GM12878 (cell line): ENCODE measurements around the gene HLA-A.

ENCODE experiments used
- CHD4 ChIP-seq: fragments of 200-600 bp; sonication (generic); IDR thresholded peaks from 2 replicates; pipeline ENCODE4 v1.6.1; 2016; ENCODE audit warnings: mild to moderate bottlenecking
- CREB1 ChIP-seq: IDR thresholded peaks from 2 replicates; pipeline ENCODE4 v1.6.1; 2012; ENCODE audit warnings: low read depth, mild to moderate bottlenecking, inconsistent platforms
- FOXK2 ChIP-seq: fragments of 450-650 bp; IDR thresholded peaks from 2 replicates; pipeline ENCODE4 v1.6.1; 2017; ENCODE audit warnings: mild to moderate bottlenecking, moderate library complexity
- HDGF ChIP-seq: fragments of 450-650 bp; IDR thresholded peaks from 2 replicates; pipeline ENCODE4 v1.6.1; 2016; ENCODE audit warnings: antibody characterized with exemption
- MYC ChIP-seq: IDR thresholded peaks from 2 replicates; pipeline ENCODE4 v1.6.1; 2011; ENCODE audit warnings: mild to moderate bottlenecking, low read length, moderate library complexity, inconsistent platforms; ENCODE audit not compliant: insufficient read depth, insufficient replicate concordance, insufficient read length, severe bottlenecking
- POLR2A ChIP-seq: IDR thresholded peaks from 2 replicates; pipeline ENCODE4 v1.6.1; 2011; ENCODE audit warnings: low read depth, mild to moderate bottlenecking, low read length
- RFX5 ChIP-seq: IDR thresholded peaks from 2 replicates; pipeline ENCODE4 v1.6.1; 2011; ENCODE audit warnings: low read depth, low read length, improper control_type of control experiment
- YBX1 ChIP-seq: fragments of 450-650 bp; IDR thresholded peaks from 2 replicates; pipeline ENCODE4 v1.6.1; 2016; ENCODE audit warnings: antibody characterized with exemption
- TF ChIP-seq, protein P1 (sequence below), 3 experiments: IDR thresholded peaks in 2 of 3; conservative IDR thresholded peaks in 1 of 3; 2 replicates each; pipeline ENCODE4 v1.5.1; 2011; ENCODE audit warnings: low read depth in 3 of 3, low read length in 3 of 3, mild to moderate bottlenecking in 3 of 3, control low read depth in 2 of 3, moderate library complexity in 2 of 3, inconsistent platforms in 1 of 3, mixed read lengths in 1 of 3; ENCODE audit not compliant: control insufficient read depth in 2 of 3, insufficient read depth in 1 of 3; ENCODE audit errors: extremely low read depth in 1 of 3
- TF ChIP-seq, protein P2 (sequence below): fragments of 450-650 bp; IDR thresholded peaks from 2 replicates; pipeline ENCODE4 v1.6.1; 2017; ENCODE audit warnings: borderline replicate concordance
- TF ChIP-seq, protein P3 (sequence below): IDR thresholded peaks from 2 replicates; pipeline ENCODE4 v1.6.1; 2011; ENCODE audit warnings: low read depth, mild to moderate bottlenecking, low read length, moderate library complexity, borderline replicate concordance; ENCODE audit errors: extremely low read depth

DNA sequence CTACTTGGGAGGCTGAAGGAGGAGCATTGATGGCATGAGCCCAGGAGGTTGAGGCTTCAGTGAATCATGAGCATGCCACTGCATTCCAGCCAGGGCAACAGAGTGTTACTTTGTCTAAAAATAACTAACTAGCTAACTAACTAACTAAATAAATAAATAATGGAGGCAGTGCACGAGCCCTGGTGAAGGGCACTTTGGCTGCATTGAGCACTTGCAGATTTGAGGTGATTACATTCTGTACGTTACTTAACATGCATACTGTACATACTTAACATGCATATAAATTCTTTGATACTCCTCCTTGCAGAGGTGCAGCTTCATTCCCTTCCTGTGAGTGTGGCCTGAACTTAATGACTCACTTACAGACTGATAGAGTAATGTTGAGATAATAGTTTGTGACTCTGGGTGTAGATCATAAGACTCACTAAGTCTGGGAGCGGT, 10.7 kb downstream of the HLA-A start:
- TF ChIP-seq POLR2A = no peak
- TF ChIP-seq YBX1 = no peak
- TF ChIP-seq, protein P1, sequence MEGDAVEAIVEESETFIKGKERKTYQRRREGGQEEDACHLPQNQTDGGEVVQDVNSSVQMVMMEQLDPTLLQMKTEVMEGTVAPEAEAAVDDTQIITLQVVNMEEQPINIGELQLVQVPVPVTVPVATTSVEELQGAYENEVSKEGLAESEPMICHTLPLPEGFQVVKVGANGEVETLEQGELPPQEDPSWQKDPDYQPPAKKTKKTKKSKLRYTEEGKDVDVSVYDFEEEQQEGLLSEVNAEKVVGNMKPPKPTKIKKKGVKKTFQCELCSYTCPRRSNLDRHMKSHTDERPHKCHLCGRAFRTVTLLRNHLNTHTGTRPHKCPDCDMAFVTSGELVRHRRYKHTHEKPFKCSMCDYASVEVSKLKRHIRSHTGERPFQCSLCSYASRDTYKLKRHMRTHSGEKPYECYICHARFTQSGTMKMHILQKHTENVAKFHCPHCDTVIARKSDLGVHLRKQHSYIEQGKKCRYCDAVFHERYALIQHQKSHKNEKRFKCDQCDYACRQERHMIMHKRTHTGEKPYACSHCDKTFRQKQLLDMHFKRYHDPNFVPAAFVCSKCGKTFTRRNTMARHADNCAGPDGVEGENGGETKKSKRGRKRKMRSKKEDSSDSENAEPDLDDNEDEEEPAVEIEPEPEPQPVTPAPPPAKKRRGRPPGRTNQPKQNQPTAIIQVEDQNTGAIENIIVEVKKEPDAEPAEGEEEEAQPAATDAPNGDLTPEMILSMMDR (IDR thresholded peaks at IDR 0.05 in 2 of 3, conservative IDR thresholded peaks at IDR 0.05 in 1 of 3; ENCODE audit: control insufficient read depth in 2 of 3, extremely low read depth in 1 of 3, insufficient read depth in 1 of 3, low read depth in 3 of 3, low read length in 3 of 3) = no peak
- TF ChIP-seq HDGF = no peak
- no peak for TF ChIP-seq FOXK2
- TF ChIP-seq, protein P2, sequence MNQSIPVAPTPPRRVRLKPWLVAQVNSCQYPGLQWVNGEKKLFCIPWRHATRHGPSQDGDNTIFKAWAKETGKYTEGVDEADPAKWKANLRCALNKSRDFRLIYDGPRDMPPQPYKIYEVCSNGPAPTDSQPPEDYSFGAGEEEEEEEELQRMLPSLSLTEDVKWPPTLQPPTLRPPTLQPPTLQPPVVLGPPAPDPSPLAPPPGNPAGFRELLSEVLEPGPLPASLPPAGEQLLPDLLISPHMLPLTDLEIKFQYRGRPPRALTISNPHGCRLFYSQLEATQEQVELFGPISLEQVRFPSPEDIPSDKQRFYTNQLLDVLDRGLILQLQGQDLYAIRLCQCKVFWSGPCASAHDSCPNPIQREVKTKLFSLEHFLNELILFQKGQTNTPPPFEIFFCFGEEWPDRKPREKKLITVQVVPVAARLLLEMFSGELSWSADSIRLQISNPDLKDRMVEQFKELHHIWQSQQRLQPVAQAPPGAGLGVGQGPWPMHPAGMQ = no peak
- TF ChIP-seq MYC = no peak
- TF ChIP-seq, protein P3, sequence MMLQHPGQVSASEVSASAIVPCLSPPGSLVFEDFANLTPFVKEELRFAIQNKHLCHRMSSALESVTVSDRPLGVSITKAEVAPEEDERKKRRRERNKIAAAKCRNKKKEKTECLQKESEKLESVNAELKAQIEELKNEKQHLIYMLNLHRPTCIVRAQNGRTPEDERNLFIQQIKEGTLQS = no peak
- no peak for TF ChIP-seq CHD4
- TF ChIP-seq RFX5 = no peak
- TF ChIP-seq CREB1 = no peak
